C4-2B (cell line): ENCODE results near the gene CTNNA3.

Source experiments
- CTCF ChIP-seq: fragments of 450-650 bp; conservative IDR thresholded peaks from 2 replicates; pipeline ENCODE4 v1.5.1; 2017; ENCODE audit warnings: mild to moderate bottlenecking
- ZFX ChIP-seq: fragments of 450-650 bp; IDR thresholded peaks from 2 replicates; pipeline ENCODE4 v1.6.1; 2017

- TF ChIP-seq CTCF = no peak
- no peak for TF ChIP-seq ZFX
These were observed 1438.2 kb downstream of the CTNNA3 start for GRCh38 chr10:66257801-66258200.
